ENCODE data around the gene DENND1A. TPM values are rescaled to one million over a fixed set of nuclear protein-coding genes. Genes with fewer than 3 reads are reported as not detected.

Gene DENND1A, protein sequence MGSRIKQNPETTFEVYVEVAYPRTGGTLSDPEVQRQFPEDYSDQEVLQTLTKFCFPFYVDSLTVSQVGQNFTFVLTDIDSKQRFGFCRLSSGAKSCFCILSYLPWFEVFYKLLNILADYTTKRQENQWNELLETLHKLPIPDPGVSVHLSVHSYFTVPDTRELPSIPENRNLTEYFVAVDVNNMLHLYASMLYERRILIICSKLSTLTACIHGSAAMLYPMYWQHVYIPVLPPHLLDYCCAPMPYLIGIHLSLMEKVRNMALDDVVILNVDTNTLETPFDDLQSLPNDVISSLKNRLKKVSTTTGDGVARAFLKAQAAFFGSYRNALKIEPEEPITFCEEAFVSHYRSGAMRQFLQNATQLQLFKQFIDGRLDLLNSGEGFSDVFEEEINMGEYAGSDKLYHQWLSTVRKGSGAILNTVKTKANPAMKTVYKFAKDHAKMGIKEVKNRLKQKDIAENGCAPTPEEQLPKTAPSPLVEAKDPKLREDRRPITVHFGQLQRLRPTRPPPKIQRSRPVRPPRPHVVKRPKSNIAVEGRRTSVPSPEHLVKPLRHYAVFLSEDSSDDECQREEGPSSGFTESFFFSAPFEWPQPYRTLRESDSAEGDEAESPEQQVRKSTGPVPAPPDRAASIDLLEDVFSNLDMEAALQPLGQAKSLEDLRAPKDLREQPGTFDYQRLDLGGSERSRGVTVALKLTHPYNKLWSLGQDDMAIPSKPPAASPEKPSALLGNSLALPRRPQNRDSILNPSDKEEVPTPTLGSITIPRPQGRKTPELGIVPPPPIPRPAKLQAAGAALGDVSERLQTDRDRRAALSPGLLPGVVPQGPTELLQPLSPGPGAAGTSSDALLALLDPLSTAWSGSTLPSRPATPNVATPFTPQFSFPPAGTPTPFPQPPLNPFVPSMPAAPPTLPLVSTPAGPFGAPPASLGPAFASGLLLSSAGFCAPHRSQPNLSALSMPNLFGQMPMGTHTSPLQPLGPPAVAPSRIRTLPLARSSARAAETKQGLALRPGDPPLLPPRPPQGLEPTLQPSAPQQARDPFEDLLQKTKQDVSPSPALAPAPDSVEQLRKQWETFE
- 10 to 100 TPM; 17.6 to 33.8 (median 22.9) TPM for total RNA-seq

DNA sequence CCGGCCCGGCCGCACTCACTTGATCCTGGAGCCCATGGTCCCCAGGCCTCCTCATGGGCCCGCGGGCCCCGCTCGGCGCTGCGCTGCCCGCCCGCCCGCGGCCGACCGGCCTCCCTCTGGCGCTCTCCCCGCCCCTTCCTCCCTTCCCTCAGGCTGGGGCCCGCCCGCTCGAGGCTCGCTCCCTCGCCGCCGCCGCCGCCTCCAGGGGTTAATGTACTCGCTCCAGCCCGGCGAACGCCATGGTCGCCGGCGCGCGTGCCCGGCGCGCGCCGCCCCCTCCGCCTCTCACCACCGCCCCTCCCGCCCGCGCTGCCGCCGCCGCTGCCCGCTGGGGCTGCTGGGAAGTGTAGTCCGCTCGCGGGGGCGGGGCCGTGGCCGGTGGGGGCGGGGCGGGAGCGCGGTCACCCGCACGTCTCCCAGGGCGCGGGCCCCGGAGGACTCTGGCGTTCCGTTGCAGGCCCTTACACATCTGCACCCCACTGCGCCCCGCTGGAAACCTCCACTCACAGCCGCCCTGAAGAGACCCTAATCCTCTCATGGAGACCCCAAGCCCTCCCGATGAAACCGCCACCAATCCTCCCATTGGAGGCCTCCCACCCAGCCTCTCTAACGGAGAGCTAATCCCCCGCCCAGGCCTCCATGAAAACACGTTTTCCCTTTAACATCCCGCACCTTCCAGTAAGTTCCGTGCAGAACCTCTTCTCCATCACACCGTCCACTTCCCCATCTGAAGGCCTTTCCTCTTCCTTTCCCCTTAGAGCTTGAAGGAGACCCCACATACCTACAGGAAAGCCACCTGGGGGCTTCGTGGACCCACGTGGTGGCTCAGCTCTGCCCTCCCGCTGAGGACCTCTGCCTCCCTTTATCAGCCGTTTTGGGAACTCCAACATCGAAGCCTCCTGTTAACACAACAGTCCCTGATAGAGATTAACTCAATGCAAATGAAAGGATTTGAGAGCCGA, at the start of gene DENND1A:
TSS of gene DENND1A (minus strand) at position 257 of the 962 bp plus-strand sequence. CDS start at position 36, 221 bp downstream.
- TF ChIP-seq, protein P1, sequence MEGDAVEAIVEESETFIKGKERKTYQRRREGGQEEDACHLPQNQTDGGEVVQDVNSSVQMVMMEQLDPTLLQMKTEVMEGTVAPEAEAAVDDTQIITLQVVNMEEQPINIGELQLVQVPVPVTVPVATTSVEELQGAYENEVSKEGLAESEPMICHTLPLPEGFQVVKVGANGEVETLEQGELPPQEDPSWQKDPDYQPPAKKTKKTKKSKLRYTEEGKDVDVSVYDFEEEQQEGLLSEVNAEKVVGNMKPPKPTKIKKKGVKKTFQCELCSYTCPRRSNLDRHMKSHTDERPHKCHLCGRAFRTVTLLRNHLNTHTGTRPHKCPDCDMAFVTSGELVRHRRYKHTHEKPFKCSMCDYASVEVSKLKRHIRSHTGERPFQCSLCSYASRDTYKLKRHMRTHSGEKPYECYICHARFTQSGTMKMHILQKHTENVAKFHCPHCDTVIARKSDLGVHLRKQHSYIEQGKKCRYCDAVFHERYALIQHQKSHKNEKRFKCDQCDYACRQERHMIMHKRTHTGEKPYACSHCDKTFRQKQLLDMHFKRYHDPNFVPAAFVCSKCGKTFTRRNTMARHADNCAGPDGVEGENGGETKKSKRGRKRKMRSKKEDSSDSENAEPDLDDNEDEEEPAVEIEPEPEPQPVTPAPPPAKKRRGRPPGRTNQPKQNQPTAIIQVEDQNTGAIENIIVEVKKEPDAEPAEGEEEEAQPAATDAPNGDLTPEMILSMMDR (IDR thresholded peaks at IDR 0.05; ENCODE audit: low read depth), result no peak

DNA sequence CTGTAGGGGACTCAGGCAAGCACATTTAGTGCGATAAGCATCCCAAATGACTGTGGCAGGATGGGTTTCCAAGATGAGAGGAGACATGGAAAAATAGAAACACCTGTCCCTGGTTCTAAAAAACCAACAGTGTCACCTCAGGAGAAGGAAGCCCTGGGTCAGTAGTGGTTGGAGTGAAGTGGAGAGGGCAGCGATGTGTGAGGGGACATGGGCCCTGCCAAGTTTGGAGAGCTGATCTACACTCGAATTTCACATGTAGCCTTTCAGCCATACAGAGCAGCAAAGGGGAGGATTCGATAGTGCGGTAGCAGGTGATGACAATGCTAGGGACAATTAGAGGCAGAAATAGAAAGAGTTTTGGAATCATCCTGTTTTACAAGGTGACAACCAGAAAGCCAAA, 49.1 kb upstream of the DENND1A start:
- TF ChIP-seq, protein P1 (IDR thresholded peaks at IDR 0.05; ENCODE audit: low read depth), result no peak

DNA sequence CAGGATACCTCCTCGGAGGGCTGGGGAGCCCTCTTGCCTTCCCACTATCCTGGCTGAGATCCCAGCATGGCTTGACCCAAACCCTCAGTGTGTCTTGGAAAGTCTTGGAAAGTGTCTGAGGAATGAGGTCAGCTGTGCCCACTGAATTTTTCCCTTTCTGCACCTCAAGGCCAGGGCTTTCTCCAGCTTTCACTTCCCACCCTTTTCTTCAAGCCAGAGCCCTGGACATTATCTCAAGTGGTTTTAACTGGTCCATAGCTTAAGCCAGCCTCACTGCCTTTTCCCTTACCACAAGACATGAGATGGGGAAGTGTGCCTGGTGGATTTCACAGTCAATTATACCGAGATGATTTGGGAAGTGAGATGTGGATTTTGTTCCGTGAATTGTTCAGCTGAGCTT, 45.9 kb upstream of the DENND1A start:
- TF ChIP-seq, protein P1 (IDR thresholded peaks at IDR 0.05; ENCODE audit: low read depth), result no peak

DNA sequence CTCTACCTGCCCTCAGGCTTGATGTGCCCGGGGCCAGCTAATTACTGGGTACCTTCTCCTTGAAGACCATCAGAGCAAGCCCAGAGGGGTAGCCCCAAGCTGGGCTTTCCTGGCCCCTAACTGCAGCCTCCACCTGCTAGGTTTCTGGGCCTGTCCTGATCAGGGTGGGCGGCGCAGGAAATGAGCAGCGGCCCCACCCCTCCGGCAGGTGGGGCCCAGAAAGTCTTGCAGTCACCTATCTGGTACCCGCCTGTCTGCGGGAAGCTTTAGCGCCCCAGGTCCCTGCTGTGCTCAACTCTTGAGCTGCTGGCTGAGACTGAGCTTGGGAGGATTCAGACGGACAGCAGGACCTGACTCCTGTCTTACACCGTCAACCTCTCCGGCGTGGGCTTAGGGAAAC, 44.5 kb upstream of the DENND1A start:
- TF ChIP-seq, protein P1 (IDR thresholded peaks at IDR 0.05; ENCODE audit: low read depth), result no peak

DNA sequence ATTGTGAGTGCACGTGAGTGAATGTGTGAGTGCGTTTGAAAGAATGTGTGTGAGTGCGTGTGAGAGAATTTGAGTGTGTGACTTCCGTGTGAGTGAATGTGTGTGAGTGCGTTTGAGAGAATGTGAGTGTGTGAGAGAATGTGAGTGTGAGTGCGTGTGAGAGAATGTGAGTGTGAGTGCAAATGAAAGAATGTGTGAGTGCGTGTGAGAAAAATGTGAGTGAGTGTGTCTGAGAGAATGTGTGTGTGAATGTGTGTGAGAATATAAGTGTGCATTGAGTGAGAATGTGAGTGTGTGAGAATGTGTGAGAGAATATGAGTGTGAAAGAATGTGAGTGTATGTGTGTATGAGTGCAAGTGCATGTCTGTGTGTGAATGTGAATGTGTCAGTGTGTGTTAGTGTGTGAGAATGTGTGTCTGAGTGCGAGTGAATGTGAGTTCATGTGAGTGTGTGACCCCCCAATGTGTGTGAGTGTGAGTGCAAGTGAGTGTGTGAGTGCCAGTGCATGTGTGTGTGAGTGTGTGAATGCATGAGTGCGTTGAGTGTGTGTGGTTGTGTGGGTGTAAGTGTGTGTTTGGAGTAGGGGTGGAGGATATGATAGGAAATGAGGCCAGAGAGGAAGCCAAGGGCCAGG, 43.8 kb upstream of the DENND1A start:
- TF ChIP-seq, protein P1 (IDR thresholded peaks at IDR 0.05; ENCODE audit: low read depth), result no peak

DNA sequence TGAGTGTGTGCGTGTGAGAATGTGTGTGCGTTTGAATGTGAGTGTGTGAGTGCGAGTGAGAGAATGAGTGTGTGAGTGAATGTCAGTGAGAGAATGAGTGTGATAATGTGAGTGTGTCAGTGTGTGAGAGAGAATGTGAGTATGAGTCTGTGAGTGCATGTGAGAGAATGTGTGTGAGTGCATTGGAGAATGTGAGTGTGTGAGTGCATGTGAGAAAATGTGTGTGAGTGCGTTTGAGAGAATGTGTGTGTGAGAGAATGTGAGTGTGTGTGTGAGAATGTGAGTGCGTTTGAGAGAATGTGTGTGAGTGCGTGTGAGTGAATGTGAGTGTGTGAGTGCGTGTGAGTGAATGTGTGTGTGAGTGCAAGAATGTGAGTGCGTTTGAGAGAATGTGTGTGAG, 42.7 kb upstream of the DENND1A start:
- TF ChIP-seq, protein P1 (IDR thresholded peaks at IDR 0.05; ENCODE audit: low read depth), result no peak

Data from subcutaneous adipose tissue (tissue), 4 donors.